Measurements from ENCODE around the gene RIN3.
A peak's percentile ranks its signal among the peaks of the same experiment; 100 is the strongest.

Gene RIN3

DNA sequence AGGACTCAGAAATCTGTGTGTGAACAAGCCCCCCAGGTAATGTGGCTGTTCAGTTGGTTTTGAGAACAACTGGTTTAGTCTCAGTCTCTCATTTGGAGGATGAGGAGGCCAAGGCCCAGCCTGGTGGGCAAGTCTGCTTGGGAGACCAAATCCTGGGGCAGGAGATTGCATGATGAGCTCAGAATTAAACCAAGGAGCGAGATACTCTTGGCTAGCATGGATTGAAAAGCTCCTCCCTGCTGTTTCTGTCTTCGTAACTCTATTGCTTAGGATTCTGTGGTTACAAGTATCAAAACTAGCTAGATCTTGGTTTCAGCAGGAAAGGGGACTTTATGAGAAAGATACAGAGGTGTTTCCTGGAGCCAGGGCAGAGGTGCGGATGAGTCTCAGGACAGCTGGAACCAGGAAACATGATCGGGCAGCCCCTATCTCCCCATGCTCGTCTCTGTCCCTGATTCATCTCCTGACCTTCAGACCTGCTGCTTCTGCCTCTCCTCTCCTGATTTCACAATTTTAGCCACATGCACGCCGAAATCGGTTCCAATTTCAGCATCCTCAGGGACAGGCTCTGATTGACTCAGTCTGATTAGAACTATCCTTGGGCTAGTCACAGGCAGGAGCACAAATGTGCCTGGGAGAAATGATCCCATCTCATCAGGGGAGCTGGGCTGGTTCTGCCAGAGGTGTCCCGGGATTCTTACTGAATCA is 40.2 kb upstream of the RIN3 start:
- Histone ChIP-seq H3K36me3 (ENCODE audit: control insufficient read depth in 1 of 2, insufficient read depth in 2 of 2, low read length in 2 of 2) (no peaks in the 10 kb centered on the region), H3K27ac (ENCODE audit: low read length) (peak overlapping the region; percentile 10), H3K27me3 (ENCODE audit: low read depth, low read length) (no peaks in the 10 kb centered on the region), H3K4me1 (ENCODE audit: control insufficient read depth in 1 of 2, insufficient read depth in 2 of 2, low read length in 2 of 2) (peaks cover 0 to 4% of the 10 kb centered on the region in 2 donors), H3K4me3 (ENCODE audit: low read depth in 1 of 2, low read length in 2 of 2) (no peak overlapping the region), H3K9me3 (ENCODE audit: control insufficient read depth in 1 of 2, low read length in 2 of 2) (no peaks in the 10 kb centered on the region)

DNA sequence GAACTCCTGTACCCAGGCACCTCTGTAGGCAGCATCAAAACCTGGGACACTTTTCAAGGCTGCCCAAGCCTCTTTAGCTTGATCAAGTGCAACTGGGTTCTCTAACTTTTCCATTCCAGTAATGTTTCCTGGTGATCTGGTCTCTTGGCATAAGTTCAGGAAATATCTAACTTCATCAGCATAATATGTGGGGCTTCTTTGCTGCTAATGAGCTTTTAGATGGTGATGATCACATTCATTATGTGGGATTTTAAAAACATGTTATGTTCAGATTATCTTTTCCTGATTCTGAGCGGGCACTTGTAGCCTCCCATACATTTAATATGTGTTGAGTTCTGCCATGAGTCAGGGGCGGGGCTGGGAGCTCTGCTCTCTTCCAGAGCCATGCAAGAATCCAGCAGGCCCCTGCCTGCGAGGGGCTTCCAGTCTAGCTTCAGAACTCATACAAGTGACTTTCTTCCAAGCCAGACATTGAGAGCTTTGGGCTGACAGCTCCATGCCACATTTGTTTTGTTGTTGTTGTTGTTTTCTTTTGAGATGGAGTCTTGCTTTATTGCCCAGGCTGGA is 39.5 kb upstream of the RIN3 start:
- Histone ChIP-seq H3K4me1 (ENCODE audit: control insufficient read depth in 1 of 2, insufficient read depth in 2 of 2, low read length in 2 of 2) (peaks cover 0 to 4% of the 10 kb centered on the region in 2 donors), H3K36me3 (ENCODE audit: control insufficient read depth in 1 of 2, insufficient read depth in 2 of 2, low read length in 2 of 2) (no peaks in the 10 kb centered on the region), H3K9me3 (ENCODE audit: control insufficient read depth in 1 of 2, low read length in 2 of 2) (no peaks in the 10 kb centered on the region), H3K27ac (ENCODE audit: low read length) (peak overlapping the region; percentile 10), H3K27me3 (ENCODE audit: low read depth, low read length) (no peaks in the 10 kb centered on the region), H3K4me3 (ENCODE audit: low read depth in 1 of 2, low read length in 2 of 2) (no peak overlapping the region)

DNA sequence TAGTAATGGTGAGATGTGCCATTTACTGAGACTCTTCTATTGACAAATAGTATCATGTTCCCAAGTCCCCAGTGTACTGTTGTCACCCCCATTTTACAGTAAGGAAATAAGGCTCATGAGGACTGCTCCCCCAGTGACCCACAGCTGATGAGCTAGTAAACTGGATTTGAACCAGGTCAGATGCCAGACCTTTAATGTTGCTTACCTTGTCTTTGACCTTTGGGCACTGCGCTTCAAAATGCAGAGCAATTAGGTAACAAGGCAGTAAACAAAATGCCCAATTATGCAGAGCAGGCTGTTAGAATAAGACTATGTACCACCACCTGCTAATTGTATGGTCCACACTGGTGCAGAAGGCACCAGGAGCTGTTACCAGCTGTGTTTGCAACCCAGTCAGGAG is 38.5 kb upstream of the RIN3 start:
- Histone ChIP-seq H3K27ac (ENCODE audit: low read length) (no peak overlapping the region), H3K36me3 (ENCODE audit: control insufficient read depth in 1 of 2, insufficient read depth in 2 of 2, low read length in 2 of 2) (no peaks in the 10 kb centered on the region), H3K4me3 (ENCODE audit: low read depth in 1 of 2, low read length in 2 of 2) (no peak overlapping the region), H3K9me3 (ENCODE audit: control insufficient read depth in 1 of 2, low read length in 2 of 2) (no peaks in the 10 kb centered on the region), H3K4me1 (ENCODE audit: control insufficient read depth in 1 of 2, insufficient read depth in 2 of 2, low read length in 2 of 2) (peaks cover 0 to 4% of the 10 kb centered on the region in 2 donors), H3K27me3 (ENCODE audit: low read depth, low read length) (no peaks in the 10 kb centered on the region)

DNA sequence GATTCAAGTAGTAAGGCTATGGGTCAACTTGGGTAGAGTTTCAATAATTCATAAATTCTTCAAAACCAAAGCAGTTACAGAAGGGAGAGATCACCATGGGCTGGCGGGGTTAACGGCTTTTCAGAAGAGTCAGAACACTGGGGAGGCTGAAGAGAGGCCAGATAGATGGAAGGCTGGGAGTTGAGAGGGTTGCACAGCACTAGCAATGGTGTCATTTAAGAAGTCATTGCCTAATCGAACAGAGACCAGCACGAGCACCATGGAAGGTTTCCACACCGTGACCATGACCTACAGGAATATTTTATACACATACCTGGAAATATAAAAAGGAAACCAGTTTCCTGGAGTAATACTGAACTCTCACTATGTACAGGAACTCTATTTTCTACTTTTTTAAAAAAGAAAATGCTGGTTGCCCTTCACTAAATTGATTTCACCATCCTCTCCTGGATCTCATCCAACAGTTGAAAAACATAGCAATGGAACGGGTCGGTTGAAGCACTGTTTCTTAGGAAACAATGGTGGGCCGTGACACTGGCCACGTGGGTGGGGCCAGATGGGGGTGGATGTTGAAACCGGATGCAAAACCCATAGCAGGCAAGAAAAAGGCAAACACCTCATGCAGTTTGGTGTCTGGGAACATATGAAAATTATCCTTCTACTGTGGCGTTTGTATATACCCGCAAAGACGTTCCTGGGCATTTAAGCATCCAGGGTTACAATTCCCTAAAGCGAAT is 38.0 kb upstream of the RIN3 start:
- H3K36me3 ChIP-seq (ENCODE audit: control insufficient read depth in 1 of 2, insufficient read depth in 2 of 2, low read length in 2 of 2): no peaks in the 10 kb centered on the region
- peaks cover 0 to 4% of the 10 kb centered on the region in 2 donors for H3K4me1 ChIP-seq (ENCODE audit: control insufficient read depth in 1 of 2, insufficient read depth in 2 of 2, low read length in 2 of 2)
- H3K27me3 ChIP-seq (ENCODE audit: low read depth, low read length): no peaks in the 10 kb centered on the region
- H3K27ac ChIP-seq (ENCODE audit: low read length): no peak overlapping the region
- H3K9me3 ChIP-seq (ENCODE audit: control insufficient read depth in 1 of 2, low read length in 2 of 2): no peaks in the 10 kb centered on the region
- peak overlapping the region in 1 of 2 donors; percentile 8 for H3K4me3 ChIP-seq (ENCODE audit: low read depth in 1 of 2, low read length in 2 of 2)

DNA sequence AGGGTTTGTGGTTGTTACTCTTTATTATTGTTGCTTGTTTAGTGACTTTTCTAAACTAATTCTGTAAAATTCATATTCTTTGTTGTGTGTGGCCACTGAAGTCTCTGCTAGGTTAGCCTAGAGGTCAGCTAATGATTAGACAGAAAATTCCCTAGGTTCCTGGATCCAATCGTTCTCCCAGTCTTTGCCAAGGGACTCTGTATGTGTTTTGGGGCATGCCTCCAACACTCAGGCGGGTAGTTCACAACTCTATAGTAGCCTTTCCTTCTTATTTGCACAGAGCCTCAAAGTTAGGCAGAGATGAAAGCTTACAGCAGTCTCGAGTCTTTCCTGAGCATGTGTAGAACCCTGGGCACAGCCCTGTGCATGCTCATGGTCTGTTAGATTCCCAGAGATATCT is 32.7 kb upstream of the RIN3 start:
- H3K27ac ChIP-seq (ENCODE audit: low read length): no peak overlapping the region
- H3K9me3 ChIP-seq (ENCODE audit: control insufficient read depth in 1 of 2, low read length in 2 of 2): no peaks in the 10 kb centered on the region
- no peak overlapping the region for H3K4me3 ChIP-seq (ENCODE audit: low read depth in 1 of 2, low read length in 2 of 2)
- no peaks in the 10 kb centered on the region for H3K27me3 ChIP-seq (ENCODE audit: low read depth, low read length)
- no peaks in the 10 kb centered on the region for H3K36me3 ChIP-seq (ENCODE audit: control insufficient read depth in 1 of 2, insufficient read depth in 2 of 2, low read length in 2 of 2)
- H3K4me1 ChIP-seq (ENCODE audit: control insufficient read depth in 1 of 2, insufficient read depth in 2 of 2, low read length in 2 of 2): peaks cover 0 to 12% of the 10 kb centered on the region in 2 donors

DNA sequence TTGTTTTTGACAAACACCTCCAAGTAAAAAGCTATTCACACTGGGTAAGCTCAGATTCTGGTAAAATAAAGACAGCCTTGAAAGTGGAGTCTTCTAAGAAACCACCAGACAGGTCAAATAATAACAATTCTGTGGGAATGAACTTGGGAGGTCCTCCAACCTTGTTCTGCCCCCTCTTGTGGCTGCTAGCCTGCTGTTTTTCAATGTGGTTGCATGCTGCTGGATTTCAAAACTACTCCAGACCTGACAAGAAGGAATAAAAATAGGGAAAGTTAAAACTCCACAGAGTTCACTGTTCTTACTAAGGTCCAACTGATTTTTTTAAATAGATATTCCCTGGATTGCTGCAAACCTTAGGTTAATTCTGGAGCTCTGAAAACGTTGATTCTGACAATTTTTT is 32.2 kb upstream of the RIN3 start:
- H3K36me3 ChIP-seq (ENCODE audit: control insufficient read depth in 1 of 2, insufficient read depth in 2 of 2, low read length in 2 of 2): no peaks in the 10 kb centered on the region
- no peak overlapping the region for H3K27ac ChIP-seq (ENCODE audit: low read length)

DNA sequence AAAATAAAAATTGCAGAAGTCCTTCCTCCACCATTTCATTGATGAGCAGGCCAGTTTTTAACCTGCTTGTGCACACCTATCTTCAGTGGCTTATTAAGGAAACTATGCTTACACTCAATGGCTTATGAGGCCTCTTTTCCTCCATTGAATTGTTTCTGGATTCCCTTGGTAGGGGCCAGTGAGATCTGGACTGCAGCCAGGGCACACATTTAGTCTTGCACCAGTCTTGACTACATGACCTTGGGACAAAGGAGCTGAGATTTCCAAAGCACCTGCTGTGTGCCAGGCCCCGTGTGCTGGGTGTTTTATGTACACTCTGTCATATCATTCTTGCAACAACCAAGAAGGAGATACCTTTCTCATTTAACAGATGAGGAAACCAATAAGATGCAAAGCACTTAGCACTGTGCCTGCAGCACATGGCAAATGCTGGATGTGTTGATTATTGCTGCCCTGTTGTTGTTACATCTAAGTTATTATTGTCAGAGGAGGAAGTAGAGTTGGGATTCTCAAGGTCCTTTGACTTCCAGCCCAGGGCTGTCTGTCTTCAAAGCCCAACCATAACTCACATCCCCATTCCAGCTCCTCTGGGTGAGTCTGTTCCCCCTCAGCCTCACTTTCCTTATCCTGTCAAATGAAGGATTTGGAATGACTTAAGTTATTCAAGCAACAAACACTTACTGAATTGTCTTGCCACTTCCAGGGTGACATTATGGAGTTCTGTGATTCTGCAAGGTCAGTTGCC is 31.6 kb upstream of the RIN3 start:
- Histone ChIP-seq H3K27ac (ENCODE audit: low read length) (no peak overlapping the region), H3K4me1 (ENCODE audit: control insufficient read depth in 1 of 2, insufficient read depth in 2 of 2, low read length in 2 of 2) (peaks cover 0 to 12% of the 10 kb centered on the region in 2 donors), H3K9me3 (ENCODE audit: control insufficient read depth in 1 of 2, low read length in 2 of 2) (no peaks in the 10 kb centered on the region), H3K27me3 (ENCODE audit: low read depth, low read length) (no peaks in the 10 kb centered on the region), H3K36me3 (ENCODE audit: control insufficient read depth in 1 of 2, insufficient read depth in 2 of 2, low read length in 2 of 2) (no peaks in the 10 kb centered on the region), H3K4me3 (ENCODE audit: low read depth in 1 of 2, low read length in 2 of 2) (no peak overlapping the region)

More for the DNA sequence above, 32.2 kb upstream of the RIN3 start:
- Histone ChIP-seq H3K9me3 (ENCODE audit: control insufficient read depth in 1 of 2, low read length in 2 of 2) (no peaks in the 10 kb centered on the region), H3K27me3 (ENCODE audit: low read depth, low read length) (no peaks in the 10 kb centered on the region), H3K4me3 (ENCODE audit: low read depth in 1 of 2, low read length in 2 of 2) (no peak overlapping the region), H3K4me1 (ENCODE audit: control insufficient read depth in 1 of 2, insufficient read depth in 2 of 2, low read length in 2 of 2) (peaks cover 0 to 12% of the 10 kb centered on the region in 2 donors)

DNA sequence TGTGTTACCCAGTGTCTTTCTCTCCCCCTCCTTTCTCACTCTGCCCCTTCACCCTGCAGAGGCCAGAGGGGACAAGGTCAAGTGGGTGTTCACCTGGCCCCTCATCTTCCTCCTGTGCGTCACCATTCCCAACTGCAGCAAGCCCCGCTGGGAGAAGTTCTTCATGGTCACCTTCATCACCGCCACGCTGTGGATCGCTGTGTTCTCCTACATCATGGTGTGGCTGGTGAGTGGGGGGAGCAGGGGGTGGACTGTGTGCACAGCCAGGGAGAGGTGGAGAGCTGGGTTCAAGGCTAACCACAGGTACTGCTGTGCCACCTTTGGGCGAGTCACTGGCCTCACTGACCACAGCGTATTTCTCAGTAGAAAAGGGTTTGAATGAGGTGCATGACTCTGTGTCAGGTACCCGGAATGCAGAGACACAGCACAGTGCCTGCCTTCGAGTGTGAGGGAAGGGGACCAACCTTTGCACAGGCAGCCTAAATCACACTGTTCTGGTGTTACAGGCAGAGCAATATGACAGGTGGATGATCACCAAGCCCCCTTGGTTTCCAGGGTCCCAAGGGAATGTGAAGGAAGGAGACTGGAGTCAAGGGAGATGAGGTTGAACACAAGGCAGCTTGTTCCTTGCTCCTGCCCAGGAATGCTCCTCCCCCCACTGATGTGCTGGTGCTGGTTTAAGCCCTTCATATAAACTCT is 30.8 kb upstream of the RIN3 start:
- no peaks in the 10 kb centered on the region for H3K36me3 ChIP-seq (ENCODE audit: control insufficient read depth in 1 of 2, insufficient read depth in 2 of 2, low read length in 2 of 2)
- no peaks in the 10 kb centered on the region for H3K9me3 ChIP-seq (ENCODE audit: control insufficient read depth in 1 of 2, low read length in 2 of 2)
- peaks cover 0 to 12% of the 10 kb centered on the region in 2 donors for H3K4me1 ChIP-seq (ENCODE audit: control insufficient read depth in 1 of 2, insufficient read depth in 2 of 2, low read length in 2 of 2)
- H3K27ac ChIP-seq (ENCODE audit: low read length): no peak overlapping the region
- H3K4me3 ChIP-seq (ENCODE audit: low read depth in 1 of 2, low read length in 2 of 2): no peak overlapping the region
- H3K27me3 ChIP-seq (ENCODE audit: low read depth, low read length): no peaks in the 10 kb centered on the region

DNA sequence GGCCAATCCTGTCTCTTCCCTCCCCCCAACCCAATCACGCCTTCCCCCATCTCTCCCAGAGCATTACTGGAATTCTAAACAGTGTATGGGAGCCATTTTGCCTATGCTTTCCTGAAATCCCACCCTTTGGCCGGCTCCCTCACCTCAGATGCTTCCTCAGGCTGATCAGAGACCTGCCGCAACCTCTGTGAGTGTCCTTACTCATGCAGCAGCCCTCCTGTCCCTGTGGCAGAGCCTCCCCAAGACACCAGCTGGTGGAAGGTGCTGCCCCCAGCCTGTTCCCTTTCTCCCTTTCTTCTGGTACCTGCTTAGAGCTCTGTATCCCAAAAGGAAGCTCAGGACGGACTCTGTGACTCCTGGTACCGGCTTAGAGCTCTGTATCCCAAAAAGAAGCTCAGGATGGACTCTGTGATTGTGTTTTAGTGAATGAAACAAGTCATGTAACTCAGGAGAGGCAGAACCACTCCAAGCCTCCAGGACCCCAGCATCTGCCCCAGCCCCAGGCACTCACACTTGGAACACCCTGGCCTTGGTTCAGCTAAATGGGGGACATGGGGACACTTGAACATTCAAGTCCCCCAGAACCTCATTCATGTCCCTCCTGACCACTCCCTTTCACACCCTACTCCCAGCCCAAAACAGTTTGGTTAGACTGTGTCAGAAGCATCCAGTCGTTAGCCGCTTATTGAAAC is 29.3 kb upstream of the RIN3 start:
- Histone ChIP-seq H3K27ac (ENCODE audit: low read length) (no peak overlapping the region), H3K4me3 (ENCODE audit: low read depth in 1 of 2, low read length in 2 of 2) (no peak overlapping the region), H3K36me3 (ENCODE audit: control insufficient read depth in 1 of 2, insufficient read depth in 2 of 2, low read length in 2 of 2) (no peaks in the 10 kb centered on the region), H3K4me1 (ENCODE audit: control insufficient read depth in 1 of 2, insufficient read depth in 2 of 2, low read length in 2 of 2) (peaks cover 0 to 12% of the 10 kb centered on the region in 2 donors), H3K9me3 (ENCODE audit: control insufficient read depth in 1 of 2, low read length in 2 of 2) (no peaks in the 10 kb centered on the region), H3K27me3 (ENCODE audit: low read depth, low read length) (no peaks in the 10 kb centered on the region)

DNA sequence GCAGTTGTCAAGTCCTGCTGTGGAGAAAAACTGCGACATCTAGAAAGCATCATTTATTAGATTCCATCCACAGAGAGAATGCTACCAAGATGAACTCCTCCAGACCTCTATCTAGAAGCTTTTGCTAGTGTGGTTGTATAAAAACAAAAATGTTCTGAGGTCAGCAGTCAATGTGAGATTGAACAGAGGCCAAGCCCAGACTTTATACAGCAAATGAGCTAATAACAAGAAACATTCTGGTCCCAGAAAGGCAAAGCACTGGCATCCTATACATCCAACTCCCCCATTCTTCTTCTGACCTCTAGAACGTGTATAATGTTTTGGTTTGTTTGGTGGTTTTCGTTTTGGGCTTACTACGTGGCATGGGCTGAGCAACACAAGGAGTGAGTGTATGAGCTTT is 26.7 kb upstream of the RIN3 start:
- Histone ChIP-seq H3K9me3 (ENCODE audit: control insufficient read depth in 1 of 2, low read length in 2 of 2) (no peaks in the 10 kb centered on the region), H3K4me1 (ENCODE audit: control insufficient read depth in 1 of 2, insufficient read depth in 2 of 2, low read length in 2 of 2) (peaks cover 0 to 8% of the 10 kb centered on the region in 2 donors), H3K36me3 (ENCODE audit: control insufficient read depth in 1 of 2, insufficient read depth in 2 of 2, low read length in 2 of 2) (no peaks in the 10 kb centered on the region), H3K27me3 (ENCODE audit: low read depth, low read length) (no peaks in the 10 kb centered on the region), H3K4me3 (ENCODE audit: low read depth in 1 of 2, low read length in 2 of 2) (no peak overlapping the region), H3K27ac (ENCODE audit: low read length) (peak overlapping the region; percentile 11)

All from muscle layer of duodenum (tissue), 2 donors.